ENCODE measurements around the gene PLCB1. TPM values are rescaled to one million over a fixed set of nuclear protein-coding genes. Genes with fewer than 3 reads are reported as not detected.
"Not testable (repeated sequence)": the region's sequence is repeated elsewhere in the genome, so short reads cannot be mapped to it uniquely, and the experiment has no call there.

Gene PLCB1
- total RNA-seq, 4 donors from 2014 or later = 7.2 to 28.1 (median 9.6) TPM

DNA sequence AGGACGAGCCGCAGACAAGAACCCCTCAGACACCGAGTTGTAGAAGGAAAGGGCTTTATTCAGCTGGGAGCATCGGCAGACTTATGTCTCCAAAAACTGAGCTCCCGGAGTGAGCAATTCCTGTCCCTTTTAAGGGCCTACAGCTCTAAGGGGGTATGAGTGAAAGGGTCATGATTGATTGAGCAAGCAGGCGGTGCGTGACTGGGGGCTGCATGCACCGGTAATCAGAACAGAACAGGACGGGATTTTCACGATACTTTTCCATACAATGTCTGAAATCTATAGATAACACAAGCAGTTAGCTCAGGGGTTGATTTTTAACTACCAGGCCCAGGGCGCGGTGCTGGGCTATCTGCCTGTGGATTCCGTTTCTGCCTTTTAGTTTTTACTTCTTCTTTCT, 710.5 kb downstream of the PLCB1 start:
- no peaks in the 10 kb centered on the region for H3K36me3 ChIP-seq
- DNase-seq = no peak
- no peaks in the 10 kb centered on the region for H3K27me3 ChIP-seq
- H3K27ac ChIP-seq = no peak overlapping the region
- no peaks in the 10 kb centered on the region for H3K4me1 ChIP-seq
- H3K9me3 ChIP-seq = no peaks in the 10 kb centered on the region
- no peak overlapping the region for H3K4me3 ChIP-seq
- no peak for TF ChIP-seq POLR2A (IDR thresholded peaks at IDR 0.05)
- TF ChIP-seq, protein P1, sequence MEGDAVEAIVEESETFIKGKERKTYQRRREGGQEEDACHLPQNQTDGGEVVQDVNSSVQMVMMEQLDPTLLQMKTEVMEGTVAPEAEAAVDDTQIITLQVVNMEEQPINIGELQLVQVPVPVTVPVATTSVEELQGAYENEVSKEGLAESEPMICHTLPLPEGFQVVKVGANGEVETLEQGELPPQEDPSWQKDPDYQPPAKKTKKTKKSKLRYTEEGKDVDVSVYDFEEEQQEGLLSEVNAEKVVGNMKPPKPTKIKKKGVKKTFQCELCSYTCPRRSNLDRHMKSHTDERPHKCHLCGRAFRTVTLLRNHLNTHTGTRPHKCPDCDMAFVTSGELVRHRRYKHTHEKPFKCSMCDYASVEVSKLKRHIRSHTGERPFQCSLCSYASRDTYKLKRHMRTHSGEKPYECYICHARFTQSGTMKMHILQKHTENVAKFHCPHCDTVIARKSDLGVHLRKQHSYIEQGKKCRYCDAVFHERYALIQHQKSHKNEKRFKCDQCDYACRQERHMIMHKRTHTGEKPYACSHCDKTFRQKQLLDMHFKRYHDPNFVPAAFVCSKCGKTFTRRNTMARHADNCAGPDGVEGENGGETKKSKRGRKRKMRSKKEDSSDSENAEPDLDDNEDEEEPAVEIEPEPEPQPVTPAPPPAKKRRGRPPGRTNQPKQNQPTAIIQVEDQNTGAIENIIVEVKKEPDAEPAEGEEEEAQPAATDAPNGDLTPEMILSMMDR (IDR thresholded peaks at IDR 0.05) = no peak

- no peak for DNase-seq
- Histone ChIP-seq H3K9me3 (no peaks in the 10 kb centered on the region), H3K27ac (no peak overlapping the region), H3K36me3 (no peaks in the 10 kb centered on the region), H3K4me3 (no peak overlapping the region), H3K4me1 (no peaks in the 10 kb centered on the region), H3K27me3 (no peaks in the 10 kb centered on the region)
- TF ChIP-seq, protein P1 (IDR thresholded peaks at IDR 0.05) = no peak
- no peak for TF ChIP-seq POLR2A (IDR thresholded peaks at IDR 0.05)
These were observed 712.1 kb downstream of the PLCB1 start for GRCh38 chr20:8844179-8844578.

DNA sequence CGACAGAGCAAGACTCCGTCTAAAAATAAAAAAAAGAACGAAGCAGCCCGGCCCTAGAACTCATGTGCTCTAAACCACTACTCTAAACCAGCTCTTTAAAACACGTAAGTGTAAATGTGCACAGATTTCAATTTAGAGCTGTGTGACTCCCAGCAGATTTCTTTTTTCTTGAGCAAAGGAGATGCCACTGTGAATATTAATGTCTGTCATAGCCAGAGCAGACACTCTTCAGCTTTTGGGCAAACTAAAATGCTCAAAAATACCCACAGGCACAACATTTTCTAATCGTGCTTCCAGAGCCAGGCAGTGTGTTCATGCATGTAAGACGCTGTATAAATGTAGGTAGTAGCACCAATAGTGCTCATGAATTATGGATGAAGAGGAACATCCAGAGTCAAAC, 717.9 kb downstream of the PLCB1 start:
- H3K36me3 ChIP-seq = no peaks in the 10 kb centered on the region
- H3K4me3 ChIP-seq = no peak overlapping the region
- H3K4me1 ChIP-seq = no peaks in the 10 kb centered on the region
- no peaks in the 10 kb centered on the region for H3K27me3 ChIP-seq
- DNase-seq = no peak
- no peak overlapping the region for H3K27ac ChIP-seq
- no peaks in the 10 kb centered on the region for H3K9me3 ChIP-seq
- no peak for TF ChIP-seq POLR2A (IDR thresholded peaks at IDR 0.05)
- TF ChIP-seq, protein P1 (IDR thresholded peaks at IDR 0.05) = no peak

DNA sequence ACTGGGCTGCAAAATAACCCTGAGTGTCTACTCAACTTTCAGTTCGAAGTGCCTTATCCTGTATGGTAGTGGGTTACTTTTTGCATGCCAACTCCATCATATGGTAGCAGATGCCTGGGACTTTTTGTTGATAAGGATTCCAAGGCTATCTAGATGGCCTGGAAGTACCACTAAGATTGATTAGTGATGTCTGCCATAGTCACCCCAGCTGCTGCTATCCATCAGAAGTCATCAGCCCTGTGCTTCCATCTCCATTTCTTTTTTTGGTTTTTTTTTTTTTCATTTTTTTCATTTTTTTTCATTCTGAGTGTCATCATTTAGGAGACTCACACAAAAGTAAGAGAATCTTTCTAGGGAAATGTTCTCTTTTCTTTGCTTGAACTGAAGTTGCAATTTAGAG, 719.4 kb downstream of the PLCB1 start:
- Histone ChIP-seq H3K27ac (no peak overlapping the region), H3K9me3 (no peaks in the 10 kb centered on the region), H3K36me3 (no peaks in the 10 kb centered on the region), H3K4me1 (no peaks in the 10 kb centered on the region), H3K27me3 (no peaks in the 10 kb centered on the region), H3K4me3 (no peak overlapping the region)
- TF ChIP-seq POLR2A (IDR thresholded peaks at IDR 0.05) = no peak
- TF ChIP-seq, protein P1 (IDR thresholded peaks at IDR 0.05) = no peak
- DNase-seq = no peak

GRCh38 chr20:8851919-8852318, 719.9 kb downstream of the PLCB1 start:
- not testable (repeated sequence) for H3K4me3 ChIP-seq, H3K27me3 ChIP-seq, H3K36me3 ChIP-seq, H3K9me3 ChIP-seq, H3K27ac ChIP-seq, DNase-seq, H3K4me1 ChIP-seq

- not testable (repeated sequence) for H3K4me1 ChIP-seq, H3K9me3 ChIP-seq, H3K36me3 ChIP-seq, H3K27ac ChIP-seq, H3K4me3 ChIP-seq, H3K27me3 ChIP-seq, DNase-seq
These were observed 721.1 kb downstream of the PLCB1 start for GRCh38 chr20:8853211-8853610.

DNA sequence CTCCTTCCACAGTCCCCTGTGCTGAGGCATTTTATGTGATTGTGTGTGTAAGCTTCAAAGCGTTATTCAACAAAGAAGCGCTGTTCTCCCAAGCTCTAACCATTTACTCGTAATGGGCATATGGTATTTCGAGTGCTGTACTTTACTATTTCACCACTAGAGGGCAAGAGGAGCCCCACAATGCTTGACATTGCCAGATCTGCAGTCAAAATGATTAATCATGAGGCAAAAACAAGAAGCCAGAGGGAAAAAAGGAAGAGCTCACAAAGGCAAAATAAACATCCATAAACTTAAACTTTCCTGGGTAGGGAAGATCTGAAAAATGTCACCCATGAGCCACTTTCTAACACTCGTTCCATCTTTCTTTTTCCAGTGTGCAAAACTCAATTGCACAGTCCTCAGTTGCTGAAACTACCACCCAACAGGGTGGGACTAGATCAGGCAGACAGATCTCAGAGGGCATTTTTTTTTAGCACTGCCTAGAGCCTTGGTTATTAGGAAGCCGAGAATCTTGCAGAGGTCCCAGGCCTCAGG, 721.8 kb downstream of the PLCB1 start:
- Histone ChIP-seq H3K4me1 (no peaks in the 10 kb centered on the region), H3K27me3 (no peaks in the 10 kb centered on the region), H3K27ac (peak overlapping the region in 1 of 4 donors; percentile 50), H3K36me3 (no peaks in the 10 kb centered on the region), H3K9me3 (no peaks in the 10 kb centered on the region), H3K4me3 (no peak overlapping the region)
- TF ChIP-seq, protein P1 (IDR thresholded peaks at IDR 0.05) = peak in 5 of 6 experiments; percentile 69 to 90 (median 84)
- TF ChIP-seq POLR2A (IDR thresholded peaks at IDR 0.05) = no peak
- peak in 1 of 3 donors; percentile 50 for DNase-seq

Measured in Peyer's patch (tissue), 4 donors.